Transverse colon (tissue), 4 donors: ENCODE results near the gene BCL11A. TPM values are rescaled to one million over a fixed set of nuclear protein-coding genes. Genes with fewer than 3 reads are reported as not detected.

Source experiments
- DNase-seq: peaks from one replicate; pipeline ENCODE4 v3.0.0-alpha.2; 2019
- H3K27ac ChIP-seq, 4 donors: fragments of 200-600 bp; sonication (generic); 2 replicates each; pipeline ENCODE4 v1.5.1; 2016 to 2018; ENCODE audit warnings: inconsistent platforms in 4 of 4
- H3K27me3 ChIP-seq: fragments of 200-600 bp; sonication (generic); 2 replicates; pipeline ENCODE4 v1.5.1; 2017; ENCODE audit warnings: inconsistent platforms
- H3K36me3 ChIP-seq, 4 donors: fragments of 200-600 bp; sonication (generic); 2 replicates each; pipeline ENCODE4 v1.5.1; 2017 to 2019; ENCODE audit warnings: inconsistent platforms in 4 of 4
- H3K4me1 ChIP-seq, 4 donors: fragments of 200-600 bp; sonication (generic); 2 replicates each; pipeline ENCODE4 v1.5.1; 2017 to 2020; ENCODE audit warnings: inconsistent platforms in 4 of 4
- H3K4me3 ChIP-seq, 4 donors: fragments of 200-600 bp; sonication (generic); 1 replicate in 1 of 4; 2 replicates in 3 of 4; pipeline versions ENCODE4 v1.5.1 to v1.6.1; 2017 to 2019; ENCODE audit warnings: inconsistent platforms in 4 of 4
- H3K9me3 ChIP-seq, 2 donors: fragments of 200-600 bp; sonication (generic); 2 replicates each; pipeline ENCODE4 v1.5.1; 2017 to 2019; ENCODE audit warnings: inconsistent platforms in 2 of 2
- CTCF ChIP-seq, 5 experiments: fragments of 200-600 bp in 3 of 5; fragments of 450-650 bp in 2 of 5; sonication (generic) in 3 of 5; IDR thresholded peaks; 1 replicate in 2 of 5; 2 replicates in 3 of 5; pipeline ENCODE4 v1.5.1; 2016 to 2017; ENCODE audit warnings: antibody characterized with exemption in 5 of 5, inconsistent platforms in 3 of 5, mild to moderate bottlenecking in 2 of 5, moderate library complexity in 1 of 5
- EP300 ChIP-seq: sonication (generic); formaldehyde crosslinking; IDR thresholded peaks from one replicate; pipeline ENCODE4 v1.6.1; 2017; ENCODE audit warnings: antibody characterized with exemption, low read depth
- POLR2A ChIP-seq: fragments of 450-650 bp; IDR thresholded peaks from one replicate; pipeline ENCODE4 v1.6.1; 2016; ENCODE audit warnings: antibody characterized with exemption, mild to moderate bottlenecking, moderate library complexity
- POLR2AphosphoS5 ChIP-seq, 3 donors: sonication (generic); formaldehyde crosslinking; IDR thresholded peaks; one replicate each; pipeline ENCODE4 v1.6.1; 2016; ENCODE audit warnings: antibody characterized with exemption in 3 of 3
- WGBS, 2 donors: methylation state at CpG; one replicate each; pipeline ENCODE4 v1.1.5; 2018; ENCODE audit warnings: low coverage in 1 of 2; 5-methylcytosine and 5-hydroxymethylcytosine counted together
- in situ Hi-C, 4 donors: fragments of 200-750 bp; cut with MboI; loops; one replicate each; pipeline versions ENCODE4 v1.15.0 to v1.15.1; 2017; ENCODE audit warnings: low sequenced_read_pairs in 3 of 4, low pct_ligation_motif_present in 1 of 4, low pct_unique_long_range_greater_than_20kb in 1 of 4
- intact Hi-C: fragments of 100-400 bp; cut with DNase I; formaldehyde crosslinking; loops from one replicate; pipeline ENCODE4 v1.15.1; 2023; ENCODE audit warnings: low total_unique reads
- total RNA-seq, 4 donors: library from RNA; depleted of rRNA; stranded (reverse); fragments of >200 nt; gene quantifications; one replicate each; pipeline ENCODE4 v1.1.0, GENCODE V29; 2016

BCL11A gene
- total RNA-seq, 4 donors from 2014 or later, result 11.3 to 38.1 (median 19.9) TPM

- Histone ChIP-seq H3K4me1 (peaks cover 4 to 28% (median 12%) of the 10 kb centered on the region in 4 donors), H3K27ac (no peak overlapping the region), H3K4me3 (no peak overlapping the region), H3K36me3 (no peaks in the 10 kb centered on the region), H3K9me3 (no peaks in the 10 kb centered on the region), H3K27me3 (no peaks in the 10 kb centered on the region)
- no peak for TF ChIP-seq POLR2A
- no peak for TF ChIP-seq EP300
- TF ChIP-seq CTCF (IDR thresholded peaks at IDR 0.05), result no peak
- no peak for TF ChIP-seq POLR2AphosphoS5 (IDR thresholded peaks at IDR 0.05)
- in situ Hi-C loops (no loop called here), intact Hi-C loops (no loop called here)
- DNase-seq, result no peak
- 82 to 94% methylated on average over 4 of the region's 4 CpGs for WGBS, 2 donors
These were observed 28.6 kb downstream of the BCL11A start for GRCh38 chr2:60524874-60525273.

DNA sequence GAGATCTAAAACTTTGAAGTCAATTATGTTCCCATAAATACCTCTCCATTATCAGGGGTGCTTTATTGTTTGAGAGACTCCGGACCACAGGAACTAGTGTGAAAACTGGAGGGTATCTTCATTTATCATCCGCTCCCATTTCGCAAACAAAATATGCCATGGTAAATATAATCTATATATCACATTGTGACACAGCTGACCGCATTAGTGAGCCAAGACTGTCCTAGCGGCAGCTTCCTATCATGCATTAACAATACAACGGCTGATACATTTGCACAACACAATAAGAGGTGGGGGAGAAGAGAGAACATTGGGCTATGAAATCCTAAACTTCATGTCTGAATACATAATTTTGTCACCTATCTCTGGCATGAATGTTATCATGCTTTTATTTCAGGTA lies 29.5 kb downstream of the BCL11A start:
- intact Hi-C loops, result no loop called here

GRCh38 chr2:60522462-60522861 lies 31.0 kb downstream of the BCL11A start:
- TF ChIP-seq CTCF (IDR thresholded peaks at IDR 0.05), result no peak
- TF ChIP-seq EP300, result no peak
- no peak for TF ChIP-seq POLR2AphosphoS5 (IDR thresholded peaks at IDR 0.05)
- no peak for TF ChIP-seq POLR2A
- in situ Hi-C loops (no loop called here), intact Hi-C loops (no loop called here)
- H3K9me3 ChIP-seq, result no peaks in the 10 kb centered on the region
- H3K27ac ChIP-seq, result no peak overlapping the region
- DNase-seq, result no peak
- no peaks in the 10 kb centered on the region for H3K36me3 ChIP-seq
- H3K4me1 ChIP-seq, result peaks cover 0 to 26% (median 8%) of the 10 kb centered on the region in 4 donors
- 78 to 83% methylated on average over 2 to 3 of the region's 3 CpGs for WGBS, 2 donors
- no peaks in the 10 kb centered on the region for H3K27me3 ChIP-seq
- H3K4me3 ChIP-seq, result no peak overlapping the region

More for the DNA sequence above, 29.5 kb downstream of the BCL11A start:
- WGBS, 2 donors, result 66 to 73% methylated on average over 6 of the region's 6 CpGs
- DNase-seq, result no peak
- no peaks in the 10 kb centered on the region for H3K36me3 ChIP-seq
- H3K9me3 ChIP-seq, result no peaks in the 10 kb centered on the region
- H3K27ac ChIP-seq, result no peak overlapping the region
- no peaks in the 10 kb centered on the region for H3K27me3 ChIP-seq
- peaks cover 0 to 24% (median 4%) of the 10 kb centered on the region in 4 donors for H3K4me1 ChIP-seq
- TF ChIP-seq EP300 (no peak), POLR2AphosphoS5 (IDR thresholded peaks at IDR 0.05) (no peak), CTCF (IDR thresholded peaks at IDR 0.05) (no peak), POLR2A (no peak)
- in situ Hi-C loops, result no loop called here
- no peak overlapping the region for H3K4me3 ChIP-seq

DNA sequence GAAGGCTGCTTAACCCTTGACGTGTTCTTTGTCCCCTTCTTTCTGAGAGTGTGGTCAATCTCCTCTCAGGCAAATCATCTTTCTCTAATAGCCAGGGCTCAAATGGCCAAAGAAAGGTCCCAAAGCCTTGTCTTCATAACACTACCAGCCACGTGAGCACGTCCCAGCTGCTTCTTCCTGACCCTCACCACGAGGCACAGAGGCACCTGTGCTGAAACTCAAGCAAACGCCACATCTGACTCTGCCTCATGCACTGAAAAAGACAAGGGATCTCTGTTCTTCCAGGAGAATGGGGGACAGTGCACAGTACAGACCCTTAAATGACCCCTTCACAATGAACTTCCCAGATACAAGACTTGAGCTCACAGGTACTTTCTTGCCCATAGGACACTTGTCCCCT lies 31.8 kb downstream of the BCL11A start:
- in situ Hi-C loops, result no loop called here
- Histone ChIP-seq H3K4me1 (peaks cover 0 to 26% (median 12%) of the 10 kb centered on the region in 4 donors), H3K36me3 (no peaks in the 10 kb centered on the region), H3K4me3 (no peak overlapping the region), H3K27me3 (no peaks in the 10 kb centered on the region), H3K9me3 (no peaks in the 10 kb centered on the region), H3K27ac (no peak overlapping the region)
- DNase-seq, result no peak
- no peak for TF ChIP-seq CTCF (IDR thresholded peaks at IDR 0.05)
- TF ChIP-seq POLR2A, result no peak
- no peak for TF ChIP-seq EP300
- TF ChIP-seq POLR2AphosphoS5 (IDR thresholded peaks at IDR 0.05), result no peak
- 70 to 77% methylated on average over 5 of the region's 5 CpGs for WGBS, 2 donors
- intact Hi-C loops, result no loop called here
